HL-60 (cell line): ENCODE measurements around the gene PRICKLE2.

Experiments used
- CTCF ChIP-seq: IDR thresholded peaks from one replicate; pipeline ENCODE4 v1.5.1; 2011; ENCODE audit warnings: low read length, control low read depth, inconsistent platforms; ENCODE audit not compliant: insufficient read depth
- GABPA ChIP-seq: IDR thresholded peaks from 2 replicates; pipeline ENCODE4 v1.6.1; 2012; ENCODE audit warnings: low read depth
- POLR2AphosphoS5 ChIP-seq: IDR thresholded peaks from 2 replicates; pipeline ENCODE4 v1.6.1; 2012; ENCODE audit warnings: low read depth
- SPI1 ChIP-seq: IDR thresholded peaks from 2 replicates; pipeline ENCODE4 v1.6.1; 2012; ENCODE audit warnings: low read depth, mild to moderate bottlenecking, borderline replicate concordance
- TF ChIP-seq, protein P1 (sequence below): IDR thresholded peaks from 2 replicates; pipeline ENCODE4 v1.6.1; 2012; ENCODE audit warnings: low read depth; ENCODE audit not compliant: insufficient replicate concordance

GRCh38 chr3:64207289-64208080, 17.8 kb downstream of the PRICKLE2 start:
- TF ChIP-seq CTCF: no peak
- no peak for TF ChIP-seq POLR2AphosphoS5
- TF ChIP-seq, protein P1, sequence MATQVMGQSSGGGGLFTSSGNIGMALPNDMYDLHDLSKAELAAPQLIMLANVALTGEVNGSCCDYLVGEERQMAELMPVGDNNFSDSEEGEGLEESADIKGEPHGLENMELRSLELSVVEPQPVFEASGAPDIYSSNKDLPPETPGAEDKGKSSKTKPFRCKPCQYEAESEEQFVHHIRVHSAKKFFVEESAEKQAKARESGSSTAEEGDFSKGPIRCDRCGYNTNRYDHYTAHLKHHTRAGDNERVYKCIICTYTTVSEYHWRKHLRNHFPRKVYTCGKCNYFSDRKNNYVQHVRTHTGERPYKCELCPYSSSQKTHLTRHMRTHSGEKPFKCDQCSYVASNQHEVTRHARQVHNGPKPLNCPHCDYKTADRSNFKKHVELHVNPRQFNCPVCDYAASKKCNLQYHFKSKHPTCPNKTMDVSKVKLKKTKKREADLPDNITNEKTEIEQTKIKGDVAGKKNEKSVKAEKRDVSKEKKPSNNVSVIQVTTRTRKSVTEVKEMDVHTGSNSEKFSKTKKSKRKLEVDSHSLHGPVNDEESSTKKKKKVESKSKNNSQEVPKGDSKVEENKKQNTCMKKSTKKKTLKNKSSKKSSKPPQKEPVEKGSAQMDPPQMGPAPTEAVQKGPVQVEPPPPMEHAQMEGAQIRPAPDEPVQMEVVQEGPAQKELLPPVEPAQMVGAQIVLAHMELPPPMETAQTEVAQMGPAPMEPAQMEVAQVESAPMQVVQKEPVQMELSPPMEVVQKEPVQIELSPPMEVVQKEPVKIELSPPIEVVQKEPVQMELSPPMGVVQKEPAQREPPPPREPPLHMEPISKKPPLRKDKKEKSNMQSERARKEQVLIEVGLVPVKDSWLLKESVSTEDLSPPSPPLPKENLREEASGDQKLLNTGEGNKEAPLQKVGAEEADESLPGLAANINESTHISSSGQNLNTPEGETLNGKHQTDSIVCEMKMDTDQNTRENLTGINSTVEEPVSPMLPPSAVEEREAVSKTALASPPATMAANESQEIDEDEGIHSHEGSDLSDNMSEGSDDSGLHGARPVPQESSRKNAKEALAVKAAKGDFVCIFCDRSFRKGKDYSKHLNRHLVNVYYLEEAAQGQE: no peak
- TF ChIP-seq GABPA: no peak
- TF ChIP-seq SPI1: no peak
